ENCODE results near the gene SCRN3.
"Not testable (repeated sequence)": the region's sequence is repeated elsewhere in the genome, so short reads cannot be mapped to it uniquely, and the experiment has no call there.

Gene SCRN3, protein sequence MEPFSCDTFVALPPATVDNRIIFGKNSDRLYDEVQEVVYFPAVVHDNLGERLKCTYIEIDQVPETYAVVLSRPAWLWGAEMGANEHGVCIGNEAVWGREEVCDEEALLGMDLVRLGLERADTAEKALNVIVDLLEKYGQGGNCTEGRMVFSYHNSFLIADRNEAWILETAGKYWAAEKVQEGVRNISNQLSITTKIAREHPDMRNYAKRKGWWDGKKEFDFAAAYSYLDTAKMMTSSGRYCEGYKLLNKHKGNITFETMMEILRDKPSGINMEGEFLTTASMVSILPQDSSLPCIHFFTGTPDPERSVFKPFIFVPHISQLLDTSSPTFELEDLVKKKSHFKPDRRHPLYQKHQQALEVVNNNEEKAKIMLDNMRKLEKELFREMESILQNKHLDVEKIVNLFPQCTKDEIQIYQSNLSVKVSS

DNA sequence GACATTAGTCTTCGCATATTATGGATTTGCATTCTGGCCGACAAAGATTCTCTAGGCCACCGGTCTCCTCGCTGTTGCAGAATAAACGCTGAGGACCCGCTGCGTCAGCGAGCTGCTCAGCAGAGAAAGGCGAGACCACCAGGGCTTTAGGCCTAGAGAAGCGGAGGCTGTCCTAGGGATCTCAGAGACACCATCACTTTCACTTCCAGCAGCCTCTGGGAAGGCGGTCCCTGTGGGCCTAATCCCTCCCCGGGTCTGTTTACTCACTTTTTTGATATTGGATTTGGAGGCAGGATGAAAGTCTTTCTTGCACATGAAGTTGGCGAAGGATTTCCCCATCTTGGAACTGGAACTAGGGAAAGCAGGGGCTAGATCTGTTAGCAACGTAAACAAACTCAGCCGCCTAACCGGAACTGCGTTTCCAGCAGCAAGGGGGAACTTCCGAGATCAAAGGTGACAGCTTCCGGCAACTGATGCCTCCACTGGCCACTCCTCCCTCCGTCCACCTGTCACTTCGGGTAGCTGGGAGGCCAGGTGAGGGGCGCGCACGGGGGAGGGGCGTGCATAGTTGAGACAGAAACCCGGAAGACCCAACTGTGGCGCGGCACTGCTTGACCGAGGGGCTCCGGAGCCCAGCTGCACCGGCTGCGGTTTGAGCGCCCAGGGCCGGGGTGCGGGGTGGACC is at the start of gene SCRN3:
Gene SCRN3 (plus strand): TSS at position 447 of the 685 bp plus-strand sequence. CDS start 2,554 bp downstream, outside the sequence.
- peak within 1 kb of the TSS; percentile 85 for H3K4me3 ChIP-seq (ENCODE audit: low read depth, low read length)
- TF ChIP-seq, protein P1, sequence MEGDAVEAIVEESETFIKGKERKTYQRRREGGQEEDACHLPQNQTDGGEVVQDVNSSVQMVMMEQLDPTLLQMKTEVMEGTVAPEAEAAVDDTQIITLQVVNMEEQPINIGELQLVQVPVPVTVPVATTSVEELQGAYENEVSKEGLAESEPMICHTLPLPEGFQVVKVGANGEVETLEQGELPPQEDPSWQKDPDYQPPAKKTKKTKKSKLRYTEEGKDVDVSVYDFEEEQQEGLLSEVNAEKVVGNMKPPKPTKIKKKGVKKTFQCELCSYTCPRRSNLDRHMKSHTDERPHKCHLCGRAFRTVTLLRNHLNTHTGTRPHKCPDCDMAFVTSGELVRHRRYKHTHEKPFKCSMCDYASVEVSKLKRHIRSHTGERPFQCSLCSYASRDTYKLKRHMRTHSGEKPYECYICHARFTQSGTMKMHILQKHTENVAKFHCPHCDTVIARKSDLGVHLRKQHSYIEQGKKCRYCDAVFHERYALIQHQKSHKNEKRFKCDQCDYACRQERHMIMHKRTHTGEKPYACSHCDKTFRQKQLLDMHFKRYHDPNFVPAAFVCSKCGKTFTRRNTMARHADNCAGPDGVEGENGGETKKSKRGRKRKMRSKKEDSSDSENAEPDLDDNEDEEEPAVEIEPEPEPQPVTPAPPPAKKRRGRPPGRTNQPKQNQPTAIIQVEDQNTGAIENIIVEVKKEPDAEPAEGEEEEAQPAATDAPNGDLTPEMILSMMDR (IDR thresholded peaks at IDR 0.05; ENCODE audit: control insufficient read depth, extremely low read depth, insufficient read depth) = no peak

DNA sequence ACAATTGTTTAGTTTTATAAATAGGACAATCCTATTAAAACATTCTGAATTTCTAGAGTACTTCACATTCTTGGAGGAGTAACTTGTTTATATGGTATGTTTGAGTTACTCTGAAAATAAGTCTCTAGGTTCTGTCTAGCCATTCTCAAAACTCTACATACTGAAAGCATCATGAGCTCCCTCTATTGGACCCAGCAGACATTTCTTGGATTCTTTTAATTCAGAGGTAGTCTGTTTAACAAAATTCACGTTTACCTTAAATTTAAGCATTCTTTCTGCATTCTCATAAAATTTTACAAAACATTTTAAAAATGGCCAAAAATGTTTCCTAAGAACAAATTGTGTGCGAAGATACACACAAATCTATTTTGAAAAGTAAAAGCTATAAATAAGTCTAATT is 45.5 kb upstream of the SCRN3 start:
- DNase-seq (ENCODE audit: low read depth) = no peak
- no peak overlapping the region for H3K4me3 ChIP-seq (ENCODE audit: low read depth, low read length)
- TF ChIP-seq, protein P1 (IDR thresholded peaks at IDR 0.05; ENCODE audit: control insufficient read depth, extremely low read depth, insufficient read depth) = peak; percentile 38

More for the DNA sequence above, at the start of gene SCRN3:
- DNase-seq (ENCODE audit: low read depth) = peak; percentile 50

- H3K4me3 ChIP-seq (ENCODE audit: low read depth, low read length) = no peak overlapping the region
- no peak for DNase-seq (ENCODE audit: low read depth)
- TF ChIP-seq, protein P1 (IDR thresholded peaks at IDR 0.05; ENCODE audit: control insufficient read depth, extremely low read depth, insufficient read depth) = no peak
Observed at GRCh38 chr2:174350593-174351181, 44.8 kb upstream of the SCRN3 start.

DNA sequence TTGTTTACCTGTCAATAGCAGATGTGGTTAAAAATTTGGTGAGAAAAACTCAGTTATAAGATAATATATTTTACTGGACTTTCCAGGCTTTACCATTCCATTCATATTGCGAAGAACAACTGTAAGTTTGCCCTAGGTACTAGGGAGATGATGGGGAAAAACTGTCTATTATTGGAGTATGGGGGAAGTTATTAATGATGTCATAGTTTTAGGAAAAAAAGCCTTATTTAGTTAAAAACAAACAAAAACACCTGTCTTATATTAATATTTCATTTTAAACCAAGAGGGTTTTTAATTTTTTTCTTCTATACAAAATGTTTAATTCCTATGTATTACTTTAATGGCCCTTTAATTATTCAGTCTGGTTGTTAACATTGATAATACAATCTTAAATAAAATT is 42.5 kb upstream of the SCRN3 start:
- H3K4me3 ChIP-seq (ENCODE audit: low read depth, low read length) = no peak overlapping the region
- TF ChIP-seq, protein P1 (IDR thresholded peaks at IDR 0.05; ENCODE audit: control insufficient read depth, extremely low read depth, insufficient read depth) = no peak
- no peak for DNase-seq (ENCODE audit: low read depth)

GRCh38 chr2:174356347-174356746 is 39.2 kb upstream of the SCRN3 start:
- no peak overlapping the region for H3K4me3 ChIP-seq (ENCODE audit: low read depth, low read length)
- no peak for DNase-seq (ENCODE audit: low read depth)
- TF ChIP-seq, protein P1 (IDR thresholded peaks at IDR 0.05; ENCODE audit: control insufficient read depth, extremely low read depth, insufficient read depth) = no peak

DNA sequence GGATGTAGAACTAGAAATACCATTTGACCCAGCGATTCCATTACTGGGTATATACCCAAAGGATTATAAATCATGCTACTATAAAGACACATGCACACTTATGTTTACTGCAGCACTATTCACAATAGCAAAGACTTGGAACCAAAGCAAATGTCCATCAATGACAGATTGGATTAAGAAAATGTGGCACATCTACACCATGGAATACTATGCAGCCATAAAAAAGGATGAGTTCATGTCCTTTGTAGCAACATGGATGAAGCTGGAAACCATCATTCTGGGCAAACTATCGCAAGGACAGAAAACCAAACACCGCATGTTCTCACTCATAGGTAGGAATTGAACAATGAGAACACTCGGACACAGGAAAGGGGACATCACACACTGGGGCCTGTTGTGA is 35.9 kb upstream of the SCRN3 start:
- DNase-seq (ENCODE audit: low read depth); H3K4me3 ChIP-seq (ENCODE audit: low read depth, low read length): not testable (repeated sequence)

DNA sequence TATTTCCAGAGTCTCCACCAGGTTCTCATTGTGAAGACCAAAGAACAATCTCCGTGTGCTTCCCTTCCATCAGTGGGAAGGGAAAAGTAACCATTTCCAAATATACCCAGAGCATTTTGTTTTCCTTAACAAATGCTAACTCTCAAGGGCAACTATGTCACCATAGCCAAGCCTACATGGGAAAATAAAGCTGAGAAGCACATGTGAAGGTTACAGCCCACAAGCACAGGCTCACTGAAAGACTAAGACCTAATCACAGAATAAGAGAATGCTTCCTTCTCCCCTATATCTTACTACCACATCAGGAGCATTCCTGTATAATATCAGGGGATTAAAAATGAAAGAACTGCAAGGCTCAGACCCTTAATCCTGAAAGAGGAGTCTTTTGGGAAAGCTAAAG is 32.6 kb upstream of the SCRN3 start:
- TF ChIP-seq, protein P1 (IDR thresholded peaks at IDR 0.05; ENCODE audit: control insufficient read depth, extremely low read depth, insufficient read depth) = no peak
- no peak for DNase-seq (ENCODE audit: low read depth)
- H3K4me3 ChIP-seq (ENCODE audit: low read depth, low read length) = no peak overlapping the region

GRCh38 chr2:174363492-174364225 is 31.9 kb upstream of the SCRN3 start:
- not testable (repeated sequence) for DNase-seq (ENCODE audit: low read depth); H3K4me3 ChIP-seq (ENCODE audit: low read depth, low read length)
